ENCODE data around the gene NT5DC3. TPM values are rescaled to one million over a fixed set of nuclear protein-coding genes. Genes with fewer than 3 reads are reported as not detected.

The NT5DC3 gene
- total RNA-seq, 1 donor from 2014 or later, result 3.1 TPM

- peak; percentile 10 for ATAC-seq
- intact Hi-C loops (cut with DNase I), result no loop called here
Measured at GRCh38 chr12:103799504-103799856, 41.6 kb downstream of the NT5DC3 start.

GRCh38 chr12:103798586-103798985 lies 42.4 kb downstream of the NT5DC3 start:
- intact Hi-C loops (cut with DNase I), result no loop called here
- no peak for DNase-seq (ENCODE audit: missing footprints)

More at GRCh38 chr12:103799504-103799856, 41.6 kb downstream of the NT5DC3 start:
- no peak for DNase-seq (ENCODE audit: missing footprints)

GRCh38 chr12:103794309-103795213 lies 46.5 kb downstream of the NT5DC3 start:
- ATAC-seq, result peak; percentile 48
- intact Hi-C loops (cut with DNase I), result no loop called here
- no peak for DNase-seq (ENCODE audit: missing footprints)

More at GRCh38 chr12:103798586-103798985, 42.4 kb downstream of the NT5DC3 start:
- ATAC-seq, result no peak

- DNase-seq (ENCODE audit: missing footprints), result no peak
- intact Hi-C loops (cut with DNase I), result no loop called here
- ATAC-seq, result no peak
Measured at GRCh38 chr12:103793512-103794045, 47.5 kb downstream of the NT5DC3 start.

GRCh38 chr12:103793046-103793445 lies 48.0 kb downstream of the NT5DC3 start:
- ATAC-seq (no peak), DNase-seq (ENCODE audit: missing footprints) (no peak)
- intact Hi-C loops (cut with DNase I), result no loop called here

GRCh38 chr12:103791350-103791920 lies 49.6 kb downstream of the NT5DC3 start:
- ATAC-seq, result no peak
- intact Hi-C loops (cut with DNase I), result no loop called here

GRCh38 chr12:103786201-103786600 lies 54.8 kb downstream of the NT5DC3 start:
- no peak for DNase-seq (ENCODE audit: missing footprints)
- intact Hi-C loops (cut with DNase I), result no loop called here
- ATAC-seq, result no peak

More at GRCh38 chr12:103791350-103791920, 49.6 kb downstream of the NT5DC3 start:
- DNase-seq (ENCODE audit: missing footprints), result no peak

GRCh38 chr12:103785243-103786031 lies 55.6 kb downstream of the NT5DC3 start:
- ATAC-seq, result no peak
- no peak for DNase-seq (ENCODE audit: missing footprints)
- intact Hi-C loops (cut with DNase I), result no loop called here

- no peak for ATAC-seq
- intact Hi-C loops (cut with DNase I), result no loop called here
- no peak for DNase-seq (ENCODE audit: missing footprints)
Measured at GRCh38 chr12:103783744-103784664, 57.0 kb downstream of the NT5DC3 start.

GRCh38 chr12:103782399-103782798 lies 58.6 kb downstream of the NT5DC3 start:
- intact Hi-C loops (cut with DNase I), result no loop called here
- DNase-seq (ENCODE audit: missing footprints), result no peak
- no peak for ATAC-seq

- intact Hi-C loops (cut with DNase I), result no loop called here
- ATAC-seq, result no peak
- no peak for DNase-seq (ENCODE audit: missing footprints)
Measured at GRCh38 chr12:103780992-103781391, 60.0 kb downstream of the NT5DC3 start.

- no peak for DNase-seq (ENCODE audit: missing footprints)
- no peak for ATAC-seq
- intact Hi-C loops (cut with DNase I), result no loop called here
Measured at GRCh38 chr12:103780093-103780440, 61.0 kb downstream of the NT5DC3 start.

- intact Hi-C loops (cut with DNase I), result no loop called here
- ATAC-seq (no peak), DNase-seq (ENCODE audit: missing footprints) (no peak)
Measured at GRCh38 chr12:103779410-103780092, 61.5 kb downstream of the NT5DC3 start.

GRCh38 chr12:103778781-103779180 lies 62.3 kb downstream of the NT5DC3 start:
- intact Hi-C loops (cut with DNase I), result no loop called here
- ATAC-seq (no peak), DNase-seq (ENCODE audit: missing footprints) (no peak)

- intact Hi-C loops (cut with DNase I), result no loop called here
- DNase-seq (ENCODE audit: missing footprints) (no peak), ATAC-seq (no peak)
Measured at GRCh38 chr12:103774977-103775560, 66.0 kb downstream of the NT5DC3 start.

- DNase-seq (ENCODE audit: missing footprints) (no peak), ATAC-seq (no peak)
- intact Hi-C loops (cut with DNase I), result no loop called here
Measured at GRCh38 chr12:103773109-103773910, 67.7 kb downstream of the NT5DC3 start.
